Body of pancreas (tissue), 4 donors: ENCODE results near the gene PNPLA3.

Experiments used
- POLR2A ChIP-seq, 3 donors: fragments of 450-650 bp; IDR thresholded peaks; one replicate each; pipeline ENCODE4 v1.6.1; 2016; ENCODE audit warnings: antibody characterized with exemption in 3 of 3, mild to moderate bottlenecking in 2 of 3
- TF ChIP-seq, protein P1 (sequence below), 7 experiments: fragments of 450-650 bp in 4 of 7; fragments of 200-600 bp in 3 of 7; sonication (generic) in 3 of 7; IDR thresholded peaks; one replicate each; pipeline ENCODE4 v1.5.1; 2016 to 2019; ENCODE audit warnings: antibody characterized with exemption in 7 of 7

DNA sequence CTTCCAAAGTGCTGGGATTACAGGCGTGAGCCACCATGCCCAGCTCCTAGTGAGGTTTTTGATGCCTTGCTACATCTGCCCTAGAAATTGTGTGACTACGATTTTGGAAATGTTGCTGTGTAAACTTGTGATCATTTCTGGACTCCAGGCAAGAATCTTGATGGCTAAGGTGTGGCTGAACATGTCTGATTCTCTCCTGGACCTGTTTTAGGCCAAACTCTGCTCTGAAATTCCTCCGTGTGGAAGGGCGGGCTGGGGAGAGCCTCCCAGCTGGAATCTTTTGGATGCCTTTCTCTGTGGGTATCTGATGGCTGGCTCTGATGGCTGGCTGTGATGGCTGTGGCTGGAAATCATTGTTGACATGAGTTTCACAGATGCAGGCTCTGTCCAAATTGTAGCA, 8.2 kb downstream of the PNPLA3 start:
- TF ChIP-seq POLR2A (IDR thresholded peaks at IDR 0.05): no peak
- TF ChIP-seq, protein P1, sequence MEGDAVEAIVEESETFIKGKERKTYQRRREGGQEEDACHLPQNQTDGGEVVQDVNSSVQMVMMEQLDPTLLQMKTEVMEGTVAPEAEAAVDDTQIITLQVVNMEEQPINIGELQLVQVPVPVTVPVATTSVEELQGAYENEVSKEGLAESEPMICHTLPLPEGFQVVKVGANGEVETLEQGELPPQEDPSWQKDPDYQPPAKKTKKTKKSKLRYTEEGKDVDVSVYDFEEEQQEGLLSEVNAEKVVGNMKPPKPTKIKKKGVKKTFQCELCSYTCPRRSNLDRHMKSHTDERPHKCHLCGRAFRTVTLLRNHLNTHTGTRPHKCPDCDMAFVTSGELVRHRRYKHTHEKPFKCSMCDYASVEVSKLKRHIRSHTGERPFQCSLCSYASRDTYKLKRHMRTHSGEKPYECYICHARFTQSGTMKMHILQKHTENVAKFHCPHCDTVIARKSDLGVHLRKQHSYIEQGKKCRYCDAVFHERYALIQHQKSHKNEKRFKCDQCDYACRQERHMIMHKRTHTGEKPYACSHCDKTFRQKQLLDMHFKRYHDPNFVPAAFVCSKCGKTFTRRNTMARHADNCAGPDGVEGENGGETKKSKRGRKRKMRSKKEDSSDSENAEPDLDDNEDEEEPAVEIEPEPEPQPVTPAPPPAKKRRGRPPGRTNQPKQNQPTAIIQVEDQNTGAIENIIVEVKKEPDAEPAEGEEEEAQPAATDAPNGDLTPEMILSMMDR (IDR thresholded peaks at IDR 0.05): no peak
